ENCODE data around the gene MOB3A. TPM values are rescaled to one million over a fixed set of nuclear protein-coding genes. Genes with fewer than 3 reads are reported as not detected.
A peak's percentile ranks its signal among the peaks of the same experiment; 100 is the strongest.

MOB3A gene
- total and polyA plus RNA-seq, 2 of the 13 experiments (the other 11 are each of a cell fraction or from before 2014, with no cell fraction given), result 3.5 to 17.8 TPM

DNA sequence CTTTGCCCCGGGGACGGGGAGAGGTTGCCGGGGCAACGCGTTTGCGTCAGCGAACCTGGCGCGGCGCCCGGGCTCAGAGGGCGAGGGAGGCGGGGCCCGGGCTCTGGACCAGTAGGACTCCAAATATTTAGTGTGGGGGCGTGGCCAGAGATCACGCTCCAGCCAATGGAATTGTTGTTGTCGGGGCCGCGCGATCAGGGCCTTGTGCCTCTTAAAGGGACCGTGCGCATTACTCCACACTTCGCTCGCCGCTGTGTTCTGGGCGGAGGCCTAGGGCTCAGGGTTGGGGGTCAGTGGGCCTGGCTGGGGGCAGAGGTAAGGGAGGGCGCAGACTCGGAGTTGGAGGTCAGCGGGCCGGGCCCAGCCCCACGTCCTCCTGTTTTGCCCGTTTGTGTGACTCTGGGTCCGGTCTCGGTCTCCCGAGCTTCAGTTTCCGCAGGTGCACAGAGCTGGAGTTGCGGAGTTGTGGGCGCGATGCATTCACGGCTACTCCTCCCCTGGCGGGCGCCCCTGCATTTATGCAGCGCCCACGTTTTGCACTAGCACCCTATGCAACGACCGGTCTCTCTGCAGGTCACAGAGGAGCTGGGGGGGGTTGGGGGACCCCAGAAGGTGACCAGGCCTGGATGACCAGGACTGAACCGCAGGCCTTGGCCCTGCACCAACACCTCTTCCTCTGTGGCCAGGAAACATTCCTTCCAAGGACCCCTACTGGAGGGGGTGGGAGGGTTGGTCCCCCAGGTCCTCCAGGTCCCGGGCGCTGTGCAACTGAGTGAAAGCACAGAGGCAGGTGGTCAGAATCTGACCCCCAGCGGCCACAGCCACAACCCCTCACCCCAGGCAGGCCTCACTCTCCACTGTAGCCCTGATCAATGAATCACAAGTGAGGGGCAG, 34.4 kb downstream of the MOB3A start (continued):
- TF ChIP-seq, protein P1, sequence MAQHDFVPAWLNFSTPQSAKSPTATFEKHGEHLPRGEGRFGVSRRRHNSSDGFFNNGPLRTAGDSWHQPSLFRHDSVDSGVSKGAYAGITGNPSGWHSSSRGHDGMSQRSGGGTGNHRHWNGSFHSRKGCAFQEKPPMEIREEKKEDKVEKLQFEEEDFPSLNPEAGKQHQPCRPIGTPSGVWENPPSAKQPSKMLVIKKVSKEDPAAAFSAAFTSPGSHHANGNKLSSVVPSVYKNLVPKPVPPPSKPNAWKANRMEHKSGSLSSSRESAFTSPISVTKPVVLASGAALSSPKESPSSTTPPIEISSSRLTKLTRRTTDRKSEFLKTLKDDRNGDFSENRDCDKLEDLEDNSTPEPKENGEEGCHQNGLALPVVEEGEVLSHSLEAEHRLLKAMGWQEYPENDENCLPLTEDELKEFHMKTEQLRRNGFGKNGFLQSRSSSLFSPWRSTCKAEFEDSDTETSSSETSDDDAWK (CRISPR knock-in tag; IDR thresholded peaks at IDR 0.05), result no peak
- TF ChIP-seq KLF13 (CRISPR knock-in tag; IDR thresholded peaks at IDR 0.05), result no peak
- TF ChIP-seq ZNF484 (CRISPR knock-in tag; IDR thresholded peaks at IDR 0.05; ENCODE audit: borderline replicate concordance, low read depth), result no peak
- no peak for TF ChIP-seq ETV6 (CRISPR knock-in tag; conservative IDR thresholded peaks at IDR 0.05)
- peak; percentile 52 for TF ChIP-seq STAG1 (CRISPR knock-in tag; IDR thresholded peaks at IDR 0.05)
- 0 out of 2 replicates have a peak, but pooled peaks have one; percentile 13 for TF ChIP-seq PHF21A (CRISPR knock-in tag; IDR thresholded peaks at IDR 0.05)
- no peak for TF ChIP-seq ZNF839 (CRISPR knock-in tag; IDR thresholded peaks at IDR 0.05; ENCODE audit: borderline replicate concordance)
- no peak for TF ChIP-seq NFIC (IDR thresholded peaks at IDR 0.05; ENCODE audit: low read length)
- no peak for TF ChIP-seq ZNF326 (CRISPR knock-in tag; IDR thresholded peaks at IDR 0.05; ENCODE audit: borderline replicate concordance)
- peak; percentile 30; the same call in 1 of the 2 replicates for TF ChIP-seq ZNF768 (CRISPR knock-in tag; IDR thresholded peaks at IDR 0.05)
- TF ChIP-seq, protein P2, sequence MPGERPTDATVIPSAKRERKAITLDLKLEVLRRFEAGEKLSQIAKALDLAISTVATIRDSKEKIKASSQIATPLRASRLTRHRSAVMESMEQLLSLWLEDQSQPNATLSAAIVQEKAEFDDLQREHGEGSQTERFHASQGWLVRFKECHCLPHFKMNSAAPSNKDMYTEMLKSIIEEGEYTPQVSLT (CRISPR knock-in tag; IDR thresholded peaks at IDR 0.05; ENCODE audit: borderline replicate concordance, low read depth), result no peak
- no peak; the same call in 1 of the 2 replicates for TF ChIP-seq ADNP (CRISPR knock-in tag; IDR thresholded peaks at IDR 0.05)
- TF ChIP-seq U2AF2 (IDR thresholded peaks at IDR 0.05; ENCODE audit: low read depth, low read length), result peak; percentile 92
- TF ChIP-seq, protein P3, sequence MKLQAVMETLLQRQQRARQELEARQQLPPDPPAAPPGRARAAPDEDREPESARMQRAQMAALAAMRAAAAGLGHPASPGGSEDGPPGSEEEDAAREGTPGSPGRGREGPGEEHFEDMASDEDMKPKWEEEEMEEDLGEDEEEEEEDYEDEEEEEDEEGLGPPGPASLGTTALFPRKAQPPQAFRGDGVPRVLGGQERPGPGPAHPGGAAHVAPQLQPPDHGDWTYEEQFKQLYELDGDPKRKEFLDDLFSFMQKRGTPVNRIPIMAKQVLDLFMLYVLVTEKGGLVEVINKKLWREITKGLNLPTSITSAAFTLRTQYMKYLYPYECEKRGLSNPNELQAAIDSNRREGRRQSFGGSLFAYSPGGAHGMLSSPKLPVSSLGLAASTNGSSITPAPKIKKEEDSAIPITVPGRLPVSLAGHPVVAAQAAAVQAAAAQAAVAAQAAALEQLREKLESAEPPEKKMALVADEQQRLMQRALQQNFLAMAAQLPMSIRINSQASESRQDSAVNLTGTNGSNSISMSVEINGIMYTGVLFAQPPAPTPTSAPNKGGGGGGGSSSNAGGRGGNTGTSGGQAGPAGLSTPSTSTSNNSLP (IDR thresholded peaks at IDR 0.05; ENCODE audit: low read depth, low read length), result no peak
- peak; percentile 66; the same call in 1 of the 2 replicates for TF ChIP-seq SAFB2 (CRISPR knock-in tag; IDR thresholded peaks at IDR 0.05; ENCODE audit: borderline replicate concordance, low read depth)
- TF ChIP-seq NBN (conservative IDR thresholded peaks at IDR 0.05), result no peak
- no peak for TF ChIP-seq NPAS2 (CRISPR knock-in tag; IDR thresholded peaks at IDR 0.05; ENCODE audit: borderline replicate concordance)
- TF ChIP-seq TEAD3 (CRISPR knock-in tag; optimal IDR thresholded peaks at IDR 0.05; ENCODE audit: borderline replicate concordance), result peak; percentile 9
- TF ChIP-seq TAF1 (CRISPR knock-in tag; IDR thresholded peaks at IDR 0.05), result peak; percentile 75
- TF ChIP-seq KAT7 (CRISPR knock-in tag; IDR thresholded peaks at IDR 0.05; ENCODE audit: borderline replicate concordance), result peak; percentile 31; the same call in 1 of the 2 replicates
- TF ChIP-seq ZFP90 (CRISPR knock-in tag; IDR thresholded peaks at IDR 0.05; ENCODE audit: borderline replicate concordance), result peak; percentile 69; the same call in 1 of the 2 replicates
- TF ChIP-seq ZBTB7A (CRISPR knock-in tag; IDR thresholded peaks at IDR 0.05), result peak; percentile 42; the same call in 1 of the 2 replicates
- peak; percentile 6; the same call in 1 of the 2 replicates for TF ChIP-seq ZNF224 (CRISPR knock-in tag; IDR thresholded peaks at IDR 0.05)
- TF ChIP-seq SIN3A (IDR thresholded peaks at IDR 0.05; ENCODE audit: borderline replicate concordance, low read depth, low read length), result no peak

All from HepG2 (cell line).